Colon (tissue), 2 donors: ENCODE data around the gene CRLF1.

ENCODE experiments used
- FAIRE-seq: peaks from 2 replicates; lab custom pipeline; 2012; peaks lifted over from hg19 to GRCh38; lab: Jason Lieb, UNC
- donor health status: control.
- donor health status: control.

The CRLF1 gene

GRCh38 chr19:18557411-18558201, 49.0 kb downstream of the CRLF1 start, which contains the start of gene KXD1:
Gene KXD1 (plus strand): TSS chr19:18557870. CDS start chr19:18562057, 4,187 bp downstream.
- FAIRE-seq: no peak

GRCh38 chr19:18551631-18552030, 55.0 kb downstream of the CRLF1 start:
- no peak for FAIRE-seq

- FAIRE-seq: no peak
Observed at GRCh38 chr19:18543814-18544475, 62.7 kb downstream of the CRLF1 start.
